Kidney (tissue), 14 donors: ENCODE results near the gene BTBD7. TPM values are rescaled to one million over a fixed set of nuclear protein-coding genes. Genes with fewer than 3 reads are reported as not detected.

Experiments
- DNase-seq, 5 donors: peaks; one replicate each; pipeline ENCODE4 v3.0.0-alpha.2; 2013 to 2020
- FAIRE-seq: peaks from 2 replicates; lab custom pipeline; 2012; peaks lifted over from hg19 to GRCh38; lab: Jason Lieb, UNC
- H3K27ac ChIP-seq, 2 donors: one replicate each; pipeline ENCODE4 v1.7.0; 2013; ENCODE audit warnings: low read depth in 2 of 2, low read length in 2 of 2, inconsistent platforms in 1 of 2
- H3K27me3 ChIP-seq: one replicate; pipeline ENCODE4 v1.7.1; 2013; ENCODE audit warnings: low read length, inconsistent platforms; ENCODE audit not compliant: control insufficient read depth, insufficient read depth
- H3K36me3 ChIP-seq, 3 donors: one replicate each; pipeline versions ENCODE4 v1.7.0 to v1.7.1; 2013; ENCODE audit warnings: low read length in 3 of 3, control low read depth in 1 of 3, inconsistent platforms in 1 of 3; ENCODE audit not compliant: insufficient read depth in 3 of 3, control insufficient read depth in 2 of 3
- H3K4me1 ChIP-seq, 3 donors: one replicate each; pipeline versions ENCODE4 v1.7.0 to v1.7.1; 2013; ENCODE audit warnings: low read length in 3 of 3, inconsistent platforms in 1 of 3, low read depth in 1 of 3; ENCODE audit not compliant: control insufficient read depth in 2 of 3, insufficient read depth in 2 of 3
- H3K4me3 ChIP-seq, 3 donors: one replicate each; pipeline versions ENCODE4 v1.7.0 to v1.8.1; 2013; ENCODE audit warnings: low read length in 3 of 3, control low read depth in 1 of 3, inconsistent platforms in 1 of 3
- H3K9ac ChIP-seq, 3 donors: one replicate each; pipeline versions ENCODE4 v1.7.0 to v1.7.1; 2013; ENCODE audit warnings: low read length in 3 of 3, control low read depth in 1 of 3, inconsistent platforms in 1 of 3
- H3K9me3 ChIP-seq, 3 donors: one replicate each; pipeline versions ENCODE4 v1.7.0 to v1.7.1; 2013; ENCODE audit warnings: low read length in 3 of 3, control low read depth in 1 of 3, inconsistent platforms in 1 of 3; ENCODE audit not compliant: control insufficient read depth in 2 of 3, insufficient read depth in 1 of 3
- CTCF ChIP-seq: IDR thresholded peaks from 3 replicates; pipeline ENCODE4 v1.5.1; 2012; ENCODE audit warnings: mild to moderate bottlenecking, moderate library complexity, borderline replicate concordance; ENCODE audit not compliant: insufficient read depth; ENCODE audit errors: extremely low read depth
- intact Hi-C: fragments of 100-400 bp; cut with DNase I; formaldehyde crosslinking; loops from one replicate; pipeline ENCODE4 v1.11.1; 2022
- polyA plus RNA-seq: library from polyadenylated mRNA; stranded (reverse); fragments of 350-450 nt; fragmentation: Illumina TruSeq; extraction: RNeasy Lipid Tissue Mini Kit (QIAGEN cat#74804); gene quantifications from one replicate; pipeline ENCODE4 v1.2.3, GENCODE V29; 2014; ENCODE audit warnings: low read depth, low replicate concordance; ENCODE audit not compliant: insufficient read depth
- total RNA-seq: library from RNA; stranded (reverse); fragmentation: NEBNext Ultra II Directional; extraction: Animal tissue kit (Norgen Biotek cat#: 25700); gene quantifications from one replicate; pipeline ENCODE4 v1.2.1, GENCODE V29; 2021
- donor health status: control.
- donor health status: control.
- donor health status: control.
- donor health status: control.
- donor health status: control.
- donor health status: DM: yes; HTN: yes; CAD: no.
- donor health status: Normal renal cell carcinoma (clear cell type).

The BTBD7 gene
- total and polyA plus RNA-seq, 2 donors from 2014 or later, result 10.3 to 78.2 TPM

GRCh38 chr14:93330609-93331000 lies 2.2 kb downstream of the BTBD7 start:
- Histone ChIP-seq H3K4me1 (peaks cover 0 to 16% (median 15%) of the 10 kb centered on the region in 3 donors), H3K36me3 (no peaks in the 10 kb centered on the region), H3K27me3 (no peaks in the 10 kb centered on the region), H3K9ac (no peak overlapping the region), H3K27ac (peak overlapping the region; percentile 2 to 73), H3K4me3 (peak overlapping the region in 2 of 3 donors; percentile 52 to 97), H3K9me3 (no peaks in the 10 kb centered on the region)
- intact Hi-C loops, result no loop called here
- TF ChIP-seq CTCF, result no peak
- DNase-seq (no peak), FAIRE-seq (no peak)

GRCh38 chr14:93329965-93330608 lies 2.7 kb downstream of the BTBD7 start:
- no peak for TF ChIP-seq CTCF
- Histone ChIP-seq H3K36me3 (no peaks in the 10 kb centered on the region), H3K4me3 (peak overlapping the region; percentile 22 to 97 (median 52)), H3K27ac (peak overlapping the region; percentile 29 to 73), H3K9me3 (no peaks in the 10 kb centered on the region), H3K27me3 (no peaks in the 10 kb centered on the region), H3K9ac (peak overlapping the region in 1 of 3 donors; percentile 42), H3K4me1 (peaks cover 0 to 18% (median 15%) of the 10 kb centered on the region in 3 donors)
- intact Hi-C loops, result no loop called here
- FAIRE-seq (peak; percentile 32), DNase-seq (peak in 2 of 5 donors; percentile 54 to 69)

- Histone ChIP-seq H3K4me1 (peaks cover 0 to 18% (median 15%) of the 10 kb centered on the region in 3 donors), H3K27ac (no peak overlapping the region), H3K9me3 (no peaks in the 10 kb centered on the region), H3K4me3 (no peak overlapping the region), H3K36me3 (no peaks in the 10 kb centered on the region), H3K9ac (no peak overlapping the region), H3K27me3 (no peaks in the 10 kb centered on the region)
- DNase-seq, result no peak
- FAIRE-seq, result no peak
- no peak for TF ChIP-seq CTCF
- intact Hi-C loops, result no loop called here
These were observed 4.3 kb downstream of the BTBD7 start for GRCh38 chr14:93328546-93328945.
